K562 (cell line): ENCODE results near the gene C19orf12. TPM values are rescaled to one million over a fixed set of nuclear protein-coding genes. Genes with fewer than 3 reads are reported as not detected.
A peak's percentile ranks its signal among the peaks of the same experiment; 100 is the strongest.

ENCODE experiments used
- ATAC-seq: fragments of 200-7000 bp; cut with Tn5 transposase; 3 replicates; pipeline ENCODE4 v1.9.1; 2020; ENCODE audit warnings: moderate library complexity
- BruUV-seq: library from RNA; stranded (reverse); fragments of 400-500 nt; replicated peaks from 2 replicates; lab custom pipeline; 2021; lab: Mats Ljungman, UMichigan
- CTCF ChIA-PET: fragments of 300-600 bp; formaldehyde crosslinking; extraction: SDS; loops from one replicate; lab custom pipeline; 2021; ENCODE audit warnings: low intra/inter-chr PET ratio; lab: Yijun Ruan, JAX
- POLR2A ChIA-PET: fragments of 300-600, 350-650 bp; sonication (Branson Sonifier 250); formaldehyde crosslinking; extraction: SDS; loops from one replicate; lab custom pipeline; 2021; ENCODE audit warnings: antibody characterized with exemption, inconsistent platforms; lab: Yijun Ruan, JAX
- DNase-seq, 4 experiments: peaks; one replicate each; pipeline versions ENCODE4 v3.0.0 to v3.0.0-alpha.2; 2011 to 2018; ENCODE audit warnings: low spot score in 3 of 4, mixed read lengths in 3 of 4; ENCODE audit errors: extremely low read depth in 1 of 4
- FAIRE-seq: peaks from 2 replicates; lab custom pipeline; 2011; peaks lifted over from hg19 to GRCh38; lab: Jason Lieb, UNC
- H2AFZ ChIP-seq: 2 replicates; pipeline ENCODE4 v1.6.0; 2011; ENCODE audit warnings: low read depth, low read length, control low read depth, inconsistent platforms
- H3K27ac ChIP-seq: fragments of 200-600 bp; 3 replicates; pipeline ENCODE4 v1.8.0; 2011; ENCODE audit warnings: low read depth, mild to moderate bottlenecking, control low read depth, inconsistent platforms, low read length, moderate library complexity, mixed read lengths; ENCODE audit errors: extremely low read depth
- H3K27me3 ChIP-seq, 2 experiments: fragments of 300-600 bp in 1 of 2; 2 replicates in 1 of 2; 3 replicates in 1 of 2; pipeline versions ENCODE4 v1.6.0 to v1.8.0; 2011; ENCODE audit warnings: inconsistent platforms in 2 of 2, low read length in 2 of 2, mild to moderate bottlenecking in 1 of 2, mixed read lengths in 1 of 2, moderate library complexity in 1 of 2; ENCODE audit not compliant: control insufficient read depth in 2 of 2, insufficient read depth in 2 of 2
- H3K36me3 ChIP-seq: fragments of 300-600 bp; 3 replicates; pipeline ENCODE4 v1.8.0; 2011; ENCODE audit warnings: mild to moderate bottlenecking, low read length, inconsistent platforms; ENCODE audit not compliant: control insufficient read depth, insufficient read depth
- H3K4me1 ChIP-seq, 2 experiments: fragments of 200-600 bp in 1 of 2; replicated peaks in 1 of 2; 2 replicates in 1 of 2; 3 replicates in 1 of 2; pipeline versions ENCODE4 v1.5.1 to v1.8.0; 2011; ENCODE audit warnings: inconsistent platforms in 2 of 2, low read length in 2 of 2, mild to moderate bottlenecking in 1 of 2, mixed read lengths in 1 of 2, moderate library complexity in 1 of 2; ENCODE audit not compliant: control insufficient read depth in 2 of 2, insufficient read depth in 2 of 2
- H3K4me2 ChIP-seq: 2 replicates; pipeline ENCODE4 v1.6.1; 2011; ENCODE audit warnings: low read length, control low read depth, inconsistent platforms, mixed read lengths; ENCODE audit not compliant: insufficient read depth
- H3K4me3 ChIP-seq: fragments of 200-600 bp; sonication (generic), shearing (Covaris generic); 2 replicates; pipeline ENCODE4 v1.5.1; 2016; ENCODE audit warnings: control low read depth, inconsistent platforms
- H3K79me2 ChIP-seq: fragments of 200-600 bp; 3 replicates; pipeline ENCODE4 v1.8.0; 2011; ENCODE audit warnings: low read length, inconsistent platforms; ENCODE audit not compliant: control insufficient read depth, insufficient read depth
- H3K9ac ChIP-seq, 2 experiments: 2 replicates each; pipeline versions ENCODE4 v1.6.0 to v1.6.1; 2011; ENCODE audit warnings: low read depth in 2 of 2, low read length in 2 of 2, control low read depth in 1 of 2, inconsistent platforms in 1 of 2, mild to moderate bottlenecking in 1 of 2, mixed read lengths in 1 of 2; ENCODE audit not compliant: insufficient read depth in 1 of 2
- H3K9me1 ChIP-seq: one replicate; pipeline ENCODE4 v1.6.0; 2011; ENCODE audit warnings: inconsistent platforms, mild to moderate bottlenecking, low read length, moderate library complexity; ENCODE audit not compliant: control insufficient read depth, insufficient read depth
- H3K9me3 ChIP-seq: replicated peaks from 2 replicates; pipeline ENCODE4 v1.5.1; 2011; ENCODE audit warnings: low read depth, low read length, inconsistent platforms; ENCODE audit not compliant: control insufficient read depth, insufficient read depth
- H4K20me1 ChIP-seq: replicated peaks from 2 replicates; pipeline ENCODE4 v1.6.1; 2011; ENCODE audit warnings: low read length, inconsistent platforms, mixed read lengths; ENCODE audit not compliant: control insufficient read depth, insufficient read depth
- CBX3 ChIP-seq, 2 experiments: IDR thresholded peaks; 1 replicate in 1 of 2; 2 replicates in 1 of 2; pipeline ENCODE4 v1.6.1; 2012; ENCODE audit warnings: inconsistent platforms in 2 of 2, low read length in 2 of 2, borderline replicate concordance in 1 of 2, control low read depth in 1 of 2
- HEY1 ChIP-seq: fragments of 250-450 bp; sonication (Bioruptor Pico); IDR thresholded peaks from 2 replicates; pipeline ENCODE4 v1.5.0; 2020; ENCODE audit warnings: mild to moderate bottlenecking, moderate library complexity, borderline replicate concordance
- KLF13 ChIP-seq: fragments of 450-650 bp; IDR thresholded peaks from 2 replicates; pipeline ENCODE4 v1.6.1; 2016; ENCODE audit warnings: missing genetic modification characterization, low read depth, mild to moderate bottlenecking, missing compliant biosample characterization, moderate library complexity, borderline replicate concordance
- POLR2B ChIP-seq: fragments of 450-650 bp; IDR thresholded peaks from 2 replicates; pipeline ENCODE4 v1.6.1; 2018; ENCODE audit warnings: low read depth; ENCODE audit not compliant: partially characterized antibody
- POLR2G ChIP-seq: fragments of 200-400 bp; formaldehyde crosslinking; IDR thresholded peaks from 2 replicates; pipeline ENCODE4 v1.6.1; 2017; ENCODE audit warnings: low read depth, mild to moderate bottlenecking, antibody characterized with exemption, low read length, moderate library complexity
- TAL1 ChIP-seq: fragments of 450-650 bp; IDR thresholded peaks from 2 replicates; pipeline ENCODE4 v1.6.1; 2016; ENCODE audit warnings: mild to moderate bottlenecking
- ZBTB17 ChIP-seq: fragments of 450-650 bp; formaldehyde crosslinking; IDR thresholded peaks from 2 replicates; pipeline ENCODE4 v1.4.0; 2020; ENCODE audit warnings: mild to moderate bottlenecking
- ZNF140 ChIP-seq: fragments of 250-450 bp; sonication (Bioruptor Pico); IDR thresholded peaks from 2 replicates; pipeline ENCODE4 v1.8.0; 2021; ENCODE audit warnings: moderate library complexity, mild to moderate bottlenecking, inconsistent platforms
- ZNF431 ChIP-seq: sonication (generic); formaldehyde crosslinking; IDR thresholded peaks from 2 replicates; pipeline ENCODE4 v1.8.0; 2022; ENCODE audit warnings: mild to moderate bottlenecking, missing genetic modification reagents
- WGBS: fragments of 100-300 bp; shearing (Covaris generic); methylation state at CpG from one replicate; pipeline ENCODE4 v1.1.6; 2016; ENCODE audit warnings: low coverage, mixed read lengths; ENCODE audit not compliant: insufficient coverage; ENCODE audit errors: missing lambda C conversion rate; 5-methylcytosine and 5-hydroxymethylcytosine counted together
- in situ Hi-C: fragments of 300-500 bp; cut with MboI; formaldehyde crosslinking; loops from 4 replicates; pipeline ENCODE4 v1.15.0; 2018; ENCODE audit warnings: inconsistent platforms, mixed read lengths
- intact Hi-C: fragments of 100-400 bp; cut with micrococcal nuclease; formaldehyde crosslinking; loops from 2 replicates; pipeline ENCODE4 v1.14.2; 2022
- polyA plus RNA-seq, 8 experiments: library from polyadenylated mRNA; depleted of rRNA in 4 of 8; stranded (reverse) in 5 of 8; unstranded in 3 of 8; fragments of >200 nt; fragmentation: Nextera tagmentation in 2 of 8; fragmentation: Illumina TruSeq in 1 of 8; extraction: Ambion mirVana in 2 of 8; extraction: Trizol in 1 of 8; gene quantifications; 2 replicates each; pipeline versions ENCODE4 v1.2.1 to v1.2.3, GENCODE V29; 2011 to 2014; ENCODE audit warnings: inconsistent platforms in 1 of 8, missing spikeins in 1 of 8
- total RNA-seq, 7 experiments: library from RNA; depleted of rRNA in 6 of 7; stranded (reverse); fragments of >200 nt in 6 of 7; fragmentation: Illumina TruSeq in 2 of 7; extraction: Trizol in 2 of 7; gene quantifications; 2 replicates each; pipeline versions ENCODE4 v1.2.1 to v1.2.3, GENCODE V29; 2011 to 2021; ENCODE audit warnings: low replicate concordance in 1 of 7
- TF ChIP-seq, protein P1 (sequence below): fragments of 250-450 bp; sonication (Bioruptor Pico); IDR thresholded peaks from 2 replicates; pipeline ENCODE4 v1.5.0; 2020; ENCODE audit warnings: mild to moderate bottlenecking
- TF ChIP-seq, protein P2 (sequence below): IDR thresholded peaks from 2 replicates; pipeline ENCODE4 v1.6.1; 2011; ENCODE audit not compliant: insufficient read length; ENCODE audit errors: extremely low read depth

The C19orf12 gene
- total and polyA plus RNA-seq, 9 of the 15 experiments (the other 6 are each of a cell fraction or from before 2014, with no cell fraction given) = 1.9 to 14.5 (median 10.2) TPM

DNA sequence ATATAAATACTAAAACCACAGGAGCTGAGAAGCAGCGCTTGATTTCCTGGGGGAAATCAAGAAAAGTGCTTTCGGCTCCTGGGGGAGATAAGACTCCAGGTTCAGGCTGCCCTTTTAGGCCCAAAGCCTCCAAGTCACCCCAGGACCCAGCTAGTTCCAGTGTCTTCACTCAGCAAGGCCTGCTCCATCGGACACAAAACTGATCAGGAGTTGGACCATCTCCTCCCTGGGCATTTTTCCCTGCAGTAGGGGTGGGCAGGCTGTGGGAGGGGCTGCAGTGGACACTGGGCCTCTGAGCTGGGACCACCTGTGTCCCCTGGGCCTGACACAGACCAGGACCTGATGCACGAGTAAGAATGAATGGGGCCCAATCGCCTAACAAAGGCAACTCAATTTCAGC is 15.2 kb downstream of the C19orf12 start:
- H3K36me3 ChIP-seq = no peaks in the 10 kb centered on the region; the same call in 2 of the 3 replicates
- no peaks in the 10 kb centered on the region for H3K79me2 ChIP-seq
- no peak for FAIRE-seq
- no peaks in the 10 kb centered on the region; the same call in 1 of the 2 replicates for H3K9me3 ChIP-seq
- no TSS peak for BruUV-seq
- no peak for ATAC-seq
- H3K4me3 ChIP-seq = no peak overlapping the region
- H3K27me3 ChIP-seq = no peaks in the 10 kb centered on the region
- in situ Hi-C loops = no loop called here
- no peak overlapping the region for H3K27ac ChIP-seq
- no peak overlapping the region for H2AFZ ChIP-seq
- no peaks in the 10 kb centered on the region for H3K9me1 ChIP-seq
- CTCF ChIA-PET = interaction anchor here (0.6 kb wide), 1 partner anchor 12 kb away, joined by 3 read pairs; no protein-coding TSS in a partner anchor
- POLR2A ChIA-PET = interaction anchor here (0.6 to 1.1 kb wide), 4 partner anchors 9 to 277 kb away, joined by 3 to 4 read pairs (median 3); partner anchors contain the start of gene POP4
- no peak overlapping the region for H3K9ac ChIP-seq
- H4K20me1 ChIP-seq = no peaks in the 10 kb centered on the region
- peaks cover 0 to 13% of the 10 kb centered on the region in 2 experiments; a peak in 2 of 5 replicates for H3K4me1 ChIP-seq
- 40% methylated on average over 5 of the region's 5 CpGs for WGBS
- DNase-seq = no peak
- H3K4me2 ChIP-seq = no peak overlapping the region
- TF ChIP-seq KLF13 (no peak), POLR2G (0 out of 2 replicates have a peak, but pooled peaks have one; percentile 18)
- intact Hi-C loops = no loop called here

DNA sequence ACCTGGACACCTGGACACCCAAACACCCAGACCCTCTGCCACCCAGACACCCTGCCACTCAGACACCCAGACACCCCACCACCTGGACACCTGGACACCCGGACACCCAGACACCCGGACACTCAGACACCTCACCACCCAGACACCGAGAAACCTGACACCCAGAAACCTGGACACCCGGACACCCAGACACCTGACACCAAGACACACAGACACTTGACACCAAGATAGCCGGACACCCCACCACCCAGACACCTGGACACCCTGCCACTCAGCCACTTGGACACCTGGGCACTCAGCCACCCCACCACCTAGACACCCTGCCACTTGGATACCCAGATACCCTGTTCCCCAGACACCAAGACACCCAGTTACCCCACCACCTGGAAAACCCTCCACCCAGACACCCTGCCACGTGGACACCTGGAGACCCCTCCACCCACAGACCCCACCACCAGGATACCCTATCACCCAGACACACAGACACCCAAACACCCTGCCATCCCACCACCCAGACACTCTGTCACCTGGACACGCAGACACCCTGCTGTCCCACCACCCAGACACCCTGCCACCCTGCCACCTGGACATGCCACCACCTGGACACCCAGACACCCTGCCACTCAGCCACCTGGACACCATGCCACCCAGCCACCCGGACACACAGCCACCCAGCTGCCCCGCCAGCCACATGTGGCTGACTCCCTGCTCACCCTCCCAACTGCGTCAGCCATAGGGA is 17.4 kb downstream of the C19orf12 start:
- in situ Hi-C loops (no loop called here), intact Hi-C loops (no loop called here)
- DNase-seq (no peak), ATAC-seq (no peak), FAIRE-seq (no peak)
- Histone ChIP-seq H3K9me1 (no peaks in the 10 kb centered on the region), H3K4me1 (peaks cover 0 to 14% of the 10 kb centered on the region in 2 experiments; a peak in 2 of 5 replicates), H3K27me3 (no peaks in the 10 kb centered on the region), H3K4me2 (no peak overlapping the region), H3K9me3 (no peaks in the 10 kb centered on the region; the same call in 1 of the 2 replicates), H3K4me3 (no peak overlapping the region), H3K79me2 (no peaks in the 10 kb centered on the region), H3K27ac (no peak overlapping the region), H3K36me3 (no peaks in the 10 kb centered on the region), H4K20me1 (no peaks in the 10 kb centered on the region), H2AFZ (no peak overlapping the region), H3K9ac (no peak overlapping the region; a peak in 1 of 4 replicates)
- BruUV-seq = no TSS peak
- WGBS = 37% methylated on average over 10 of the region's 10 CpGs
- ChIA-PET CTCF (no interaction called here), POLR2A (no interaction called here)
- no peak for TF ChIP-seq ZNF140
- TF ChIP-seq POLR2B = no peak
- TF ChIP-seq, protein P1, sequence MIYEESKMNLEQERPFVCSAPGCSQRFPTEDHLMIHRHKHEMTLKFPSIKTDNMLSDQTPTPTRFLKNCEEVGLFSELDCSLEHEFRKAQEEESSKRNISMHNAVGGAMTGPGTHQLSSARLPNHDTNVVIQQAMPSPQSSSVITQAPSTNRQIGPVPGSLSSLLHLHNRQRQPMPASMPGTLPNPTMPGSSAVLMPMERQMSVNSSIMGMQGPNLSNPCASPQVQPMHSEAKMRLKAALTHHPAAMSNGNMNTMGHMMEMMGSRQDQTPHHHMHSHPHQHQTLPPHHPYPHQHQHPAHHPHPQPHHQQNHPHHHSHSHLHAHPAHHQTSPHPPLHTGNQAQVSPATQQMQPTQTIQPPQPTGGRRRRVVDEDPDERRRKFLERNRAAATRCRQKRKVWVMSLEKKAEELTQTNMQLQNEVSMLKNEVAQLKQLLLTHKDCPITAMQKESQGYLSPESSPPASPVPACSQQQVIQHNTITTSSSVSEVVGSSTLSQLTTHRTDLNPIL (CRISPR knock-in tag) = no peak
- TF ChIP-seq, protein P2, sequence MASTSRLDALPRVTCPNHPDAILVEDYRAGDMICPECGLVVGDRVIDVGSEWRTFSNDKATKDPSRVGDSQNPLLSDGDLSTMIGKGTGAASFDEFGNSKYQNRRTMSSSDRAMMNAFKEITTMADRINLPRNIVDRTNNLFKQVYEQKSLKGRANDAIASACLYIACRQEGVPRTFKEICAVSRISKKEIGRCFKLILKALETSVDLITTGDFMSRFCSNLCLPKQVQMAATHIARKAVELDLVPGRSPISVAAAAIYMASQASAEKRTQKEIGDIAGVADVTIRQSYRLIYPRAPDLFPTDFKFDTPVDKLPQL = no peak
- no peak for TF ChIP-seq ZBTB17 (CRISPR knock-in tag)
- TF ChIP-seq TAL1 = no peak
- TF ChIP-seq HEY1 (CRISPR knock-in tag) = no peak
- TF ChIP-seq CBX3 (IDR thresholded peaks at IDR 0.05; ENCODE audit: borderline replicate concordance in 1 of 2, low read length in 2 of 2) = no peak
- TF ChIP-seq ZNF431 (CRISPR knock-in tag) = no peak
